GM23248 (cell line): Measurements from ENCODE around the gene CTSE.

Source experiments
- EZH2 ChIP-seq: fragments of 200-600 bp; sonication (generic); IDR thresholded peaks from 2 replicates; pipeline ENCODE4 v1.6.1; 2018; ENCODE audit warnings: antibody characterized with exemption, mild to moderate bottlenecking; ENCODE audit not compliant: insufficient read depth, poor library complexity, severe bottlenecking
- EZH2phosphoT487 ChIP-seq: fragments of 200-600 bp; sonication (generic); IDR thresholded peaks from 2 replicates; pipeline ENCODE4 v1.6.1; 2018; ENCODE audit warnings: antibody characterized with exemption, moderate library complexity, mild to moderate bottlenecking, low read depth; ENCODE audit not compliant: insufficient read depth

DNA sequence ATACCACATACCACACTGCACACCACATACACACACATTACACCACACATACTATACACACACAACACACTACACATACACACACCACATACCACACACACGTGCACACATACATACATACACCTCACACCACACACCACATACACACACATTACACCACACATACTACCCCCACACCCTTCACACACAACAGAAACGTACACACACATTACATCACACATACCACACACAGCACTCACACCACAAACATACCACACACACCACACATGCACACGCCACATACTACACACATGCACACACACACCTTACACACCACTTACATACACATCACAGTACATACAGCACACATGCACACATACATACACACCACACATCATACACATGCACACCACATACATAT lies 49.0 kb downstream of the CTSE start:
- TF ChIP-seq EZH2 (no peak), EZH2phosphoT487 (no peak)
